A549 (cell line): Measurements from ENCODE around the gene OTUB2.

Experiments used
- CTCF ChIP-seq: fragments of >200 bp; sonication (Bioruptor Twin); formaldehyde crosslinking; IDR thresholded peaks from 3 replicates; pipeline ENCODE4 v1.5.1; 2016
- PHF8 ChIP-seq: fragments of 200-600 bp; sonication (generic); IDR thresholded peaks from 2 replicates; pipeline ENCODE4 v1.6.1; 2016; ENCODE audit warnings: low read depth, mild to moderate bottlenecking, antibody characterized with exemption, moderate library complexity, borderline replicate concordance
- POLR2A ChIP-seq: IDR thresholded peaks from 2 replicates; pipeline ENCODE4 v1.6.1; 2012; ENCODE audit warnings: mild to moderate bottlenecking, low read length
- REST ChIP-seq: fragments of 200-600 bp; sonication (generic); IDR thresholded peaks from 2 replicates; pipeline ENCODE4 v1.6.1; 2016; ENCODE audit warnings: antibody characterized with exemption, mild to moderate bottlenecking, moderate library complexity
- SREBF2 ChIP-seq: fragments of 450-650 bp; IDR thresholded peaks from 2 replicates; pipeline ENCODE4 v1.6.1; 2014; ENCODE audit warnings: mild to moderate bottlenecking, moderate library complexity
- ZSCAN20 ChIP-seq: fragments of 250-450 bp; sonication (Bioruptor Pico); IDR thresholded peaks from 2 replicates; pipeline ENCODE4 v1.8.0; 2022; ENCODE audit warnings: mild to moderate bottlenecking, moderate library complexity
- TF ChIP-seq, protein P1 (sequence below): fragments of 450-650 bp; IDR thresholded peaks from 2 replicates; pipeline ENCODE4 v1.6.1; 2014; ENCODE audit warnings: antibody characterized with exemption

GRCh38 chr14:94037954-94038353, 11.8 kb downstream of the OTUB2 start:
- TF ChIP-seq CTCF (no peak), SREBF2 (no peak), POLR2A (no peak), PHF8 (no peak), REST (no peak), ZSCAN20 (CRISPR knock-in tag) (no peak)
- TF ChIP-seq, protein P1, sequence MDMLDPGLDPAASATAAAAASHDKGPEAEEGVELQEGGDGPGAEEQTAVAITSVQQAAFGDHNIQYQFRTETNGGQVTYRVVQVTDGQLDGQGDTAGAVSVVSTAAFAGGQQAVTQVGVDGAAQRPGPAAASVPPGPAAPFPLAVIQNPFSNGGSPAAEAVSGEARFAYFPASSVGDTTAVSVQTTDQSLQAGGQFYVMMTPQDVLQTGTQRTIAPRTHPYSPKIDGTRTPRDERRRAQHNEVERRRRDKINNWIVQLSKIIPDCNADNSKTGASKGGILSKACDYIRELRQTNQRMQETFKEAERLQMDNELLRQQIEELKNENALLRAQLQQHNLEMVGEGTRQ, result no peak
